ENCODE results near the gene KATNIP. TPM values are rescaled to one million over a fixed set of nuclear protein-coding genes. Genes with fewer than 3 reads are reported as not detected.
"Not testable (repeated sequence)": the region's sequence is repeated elsewhere in the genome, so short reads cannot be mapped to it uniquely, and the experiment has no call there.

KATNIP gene
- total RNA-seq, 1 donor from 2014 or later, result 17.0 TPM

DNA sequence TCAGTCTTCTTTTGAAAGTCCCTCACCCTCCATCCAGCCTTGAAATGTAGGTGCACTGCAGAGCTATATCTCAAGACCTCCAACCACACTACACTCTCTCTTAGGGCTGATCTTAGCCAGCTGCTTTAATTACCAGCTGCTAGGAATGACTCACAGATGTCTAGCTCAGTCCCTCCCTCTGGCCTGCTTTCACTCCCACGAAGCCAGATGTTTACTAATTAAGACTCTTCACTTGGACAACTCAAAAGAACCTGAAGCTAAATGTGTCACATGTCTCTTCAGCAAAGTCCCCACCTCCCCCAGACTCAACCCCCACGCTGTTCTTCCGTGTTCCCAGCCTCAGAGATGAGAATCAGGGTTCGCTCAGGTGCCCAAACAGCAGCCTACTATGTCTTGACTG is 2.8 kb upstream of the KATNIP start:
- Mint-ChIP-seq H3K36me3 (ENCODE audit: low read depth) (peaks cover 35% of the 10 kb centered on the region), H3K9me3 (no peaks in the 10 kb centered on the region), H3K4me3 (ENCODE audit: low read depth) (no peak overlapping the region), H3K27ac (peak overlapping the region; percentile 5), H3K27me3 (ENCODE audit: low read depth) (no peaks in the 10 kb centered on the region), H3K4me1 (ENCODE audit: low read depth) (peaks cover 27% of the 10 kb centered on the region)
- no peak for DNase-seq (ENCODE audit: low spot score)
- intact Hi-C loops (cut with micrococcal nuclease), result no loop called here

DNA sequence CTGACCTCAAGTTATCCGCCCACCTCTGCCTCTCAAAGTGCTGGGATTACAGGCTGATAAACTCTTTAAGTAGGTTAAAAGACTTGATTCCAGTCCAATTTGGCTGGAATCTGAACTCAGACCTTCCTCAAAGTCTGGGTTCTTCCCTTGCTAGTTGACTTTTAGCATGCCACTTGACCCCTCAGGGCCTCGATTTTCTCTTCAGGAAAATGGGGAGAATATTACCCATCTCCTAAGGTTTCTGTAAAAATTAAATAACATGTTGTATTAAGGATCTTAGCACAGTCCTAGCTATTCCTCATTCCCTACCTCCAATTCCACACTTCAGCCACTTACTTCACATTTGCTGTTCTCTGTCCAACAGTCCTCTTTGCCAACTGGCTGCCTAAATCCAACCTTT is 2.1 kb upstream of the KATNIP start:
- no peak for DNase-seq (ENCODE audit: low spot score)
- H3K27me3 Mint-ChIP-seq (ENCODE audit: low read depth), result no peaks in the 10 kb centered on the region
- no peaks in the 10 kb centered on the region for H3K9me3 Mint-ChIP-seq
- H3K4me3 Mint-ChIP-seq (ENCODE audit: low read depth), result no peak overlapping the region
- intact Hi-C loops (cut with micrococcal nuclease), result no loop called here
- peaks cover 27% of the 10 kb centered on the region for H3K4me1 Mint-ChIP-seq (ENCODE audit: low read depth)
- H3K27ac Mint-ChIP-seq, result no peak overlapping the region
- H3K36me3 Mint-ChIP-seq (ENCODE audit: low read depth), result peaks cover 31% of the 10 kb centered on the region

DNA sequence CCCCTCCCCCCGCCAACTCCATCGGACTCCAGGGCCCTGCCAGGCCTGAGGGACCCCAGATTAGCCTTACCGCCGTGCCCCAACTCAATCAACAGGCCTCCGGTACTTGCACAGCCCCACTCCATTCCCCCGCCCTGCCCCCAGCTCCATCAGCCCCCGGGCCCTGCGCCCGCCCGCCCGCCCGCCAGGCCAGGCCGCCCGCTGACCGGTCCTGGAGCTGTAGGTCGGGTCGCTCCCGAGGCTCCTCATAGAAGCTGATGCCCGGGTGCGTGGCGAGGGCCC is 539 bp upstream of the KATNIP start:
- H3K4me3 Mint-ChIP-seq (ENCODE audit: low read depth), result peak overlapping the region; percentile 97
- peak overlapping the region; percentile 91 for H3K27ac Mint-ChIP-seq
- no peaks in the 10 kb centered on the region for H3K9me3 Mint-ChIP-seq
- intact Hi-C loops (cut with micrococcal nuclease), result no loop called here
- DNase-seq (ENCODE audit: low spot score), result no peak
- H3K4me1 Mint-ChIP-seq (ENCODE audit: low read depth), result peaks cover 27% of the 10 kb centered on the region
- H3K36me3 Mint-ChIP-seq (ENCODE audit: low read depth), result peaks cover 19% of the 10 kb centered on the region
- no peaks in the 10 kb centered on the region for H3K27me3 Mint-ChIP-seq (ENCODE audit: low read depth)

DNA sequence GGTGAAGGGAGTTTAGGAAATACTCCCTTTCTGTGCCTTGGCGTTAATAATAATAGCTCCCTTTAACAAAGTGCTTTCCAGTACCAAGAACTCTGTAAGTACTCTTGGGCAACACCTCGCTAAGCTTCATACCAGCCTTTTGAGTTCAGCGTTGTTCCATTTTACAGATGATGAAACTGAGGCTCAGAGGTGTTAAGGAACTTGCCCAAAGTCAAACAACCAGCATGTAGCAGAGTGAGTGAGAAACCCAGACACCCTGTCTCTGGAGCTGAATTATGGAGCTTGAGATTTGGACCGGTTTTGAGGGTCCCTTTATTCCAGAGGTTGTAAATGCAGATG is 607 bp downstream of the KATNIP start:
- H3K27ac Mint-ChIP-seq, result peak overlapping the region; percentile 91
- H3K9me3 Mint-ChIP-seq, result no peaks in the 10 kb centered on the region
- DNase-seq (ENCODE audit: low spot score), result no peak
- H3K36me3 Mint-ChIP-seq (ENCODE audit: low read depth), result peaks cover 11% of the 10 kb centered on the region
- peak overlapping the region; percentile 97 for H3K4me3 Mint-ChIP-seq (ENCODE audit: low read depth)
- H3K27me3 Mint-ChIP-seq (ENCODE audit: low read depth), result no peaks in the 10 kb centered on the region
- peaks cover 27% of the 10 kb centered on the region for H3K4me1 Mint-ChIP-seq (ENCODE audit: low read depth)
- intact Hi-C loops (cut with micrococcal nuclease), result loop anchor here (5.0 kb wide), 1 partner anchor 348 kb away; the partner anchor contains the start of gene KDM8

DNA sequence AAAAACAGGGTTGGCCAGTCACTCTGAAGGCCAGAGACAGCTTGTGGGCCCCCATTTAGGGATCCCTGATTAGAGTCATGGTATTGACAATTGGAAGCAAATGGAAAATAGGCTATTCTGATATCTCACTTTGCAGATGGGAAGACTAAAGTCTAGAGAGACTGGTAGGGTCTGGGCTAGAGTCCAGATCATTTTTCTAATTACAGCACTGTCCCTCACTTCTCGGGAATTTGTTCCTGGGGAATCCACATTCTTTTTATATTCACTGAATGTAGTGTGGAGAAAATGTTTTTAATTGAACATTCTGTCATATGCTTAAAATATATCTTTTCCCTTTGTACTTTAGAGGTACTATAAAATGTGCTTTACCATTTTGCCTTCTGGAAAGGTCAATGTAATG is 1.1 kb downstream of the KATNIP start:
- peak overlapping the region; percentile 97 for H3K4me3 Mint-ChIP-seq (ENCODE audit: low read depth)
- no peaks in the 10 kb centered on the region for H3K9me3 Mint-ChIP-seq
- H3K27ac Mint-ChIP-seq, result no peak overlapping the region
- H3K36me3 Mint-ChIP-seq (ENCODE audit: low read depth), result peaks cover 10% of the 10 kb centered on the region
- H3K27me3 Mint-ChIP-seq (ENCODE audit: low read depth), result no peaks in the 10 kb centered on the region
- peaks cover 27% of the 10 kb centered on the region for H3K4me1 Mint-ChIP-seq (ENCODE audit: low read depth)
- intact Hi-C loops (cut with micrococcal nuclease), result loop anchor here (5.0 kb wide), 1 partner anchor 349 kb away; the partner anchor contains the start of gene KDM8
- no peak for DNase-seq (ENCODE audit: low spot score)

DNA sequence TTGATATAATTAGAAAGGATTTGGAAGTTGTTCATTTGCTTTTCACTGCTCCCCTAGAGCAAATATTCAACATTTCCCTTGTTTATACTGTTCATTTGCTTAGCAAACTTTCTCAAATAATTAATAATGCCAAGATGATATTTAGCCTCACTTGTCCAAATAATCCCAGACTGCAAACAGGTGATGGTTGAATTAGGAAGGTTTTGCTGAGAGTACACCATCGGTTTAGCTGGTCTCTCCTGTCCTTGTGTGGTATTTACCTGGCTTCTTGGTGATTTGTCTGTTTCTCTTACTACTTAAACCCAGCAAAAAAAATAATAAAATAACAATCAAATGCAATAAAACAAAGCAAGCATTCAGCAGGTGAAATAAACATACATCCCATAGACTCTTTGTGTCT is 6.5 kb downstream of the KATNIP start:
- Mint-ChIP-seq H3K27me3 (ENCODE audit: low read depth) (no peaks in the 10 kb centered on the region), H3K36me3 (ENCODE audit: low read depth) (no peaks in the 10 kb centered on the region), H3K9me3 (no peaks in the 10 kb centered on the region), H3K27ac (no peak overlapping the region), H3K4me1 (ENCODE audit: low read depth) (no peaks in the 10 kb centered on the region), H3K4me3 (ENCODE audit: low read depth) (no peak overlapping the region)
- DNase-seq (ENCODE audit: low spot score), result no peak
- intact Hi-C loops (cut with micrococcal nuclease), result no loop called here

DNA sequence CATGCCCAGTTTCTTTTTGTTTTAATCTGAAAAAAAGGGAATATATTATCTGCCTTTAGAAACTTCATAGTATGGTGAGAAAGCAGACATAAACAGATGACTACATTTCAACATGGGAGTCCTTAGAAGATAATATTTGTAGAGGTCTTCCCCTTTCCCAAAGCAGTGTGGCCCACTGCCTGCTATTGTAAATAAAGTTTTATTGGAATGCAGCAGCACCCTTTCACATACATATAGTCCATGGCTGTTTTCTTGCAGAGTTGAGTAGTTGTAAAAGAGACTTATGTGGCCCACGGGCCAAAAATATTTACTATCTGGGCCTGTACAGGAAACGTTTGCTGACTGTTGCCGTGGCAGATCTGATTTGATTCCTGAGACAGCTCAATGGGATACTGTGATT is 8.5 kb downstream of the KATNIP start:
- no peaks in the 10 kb centered on the region for H3K4me1 Mint-ChIP-seq (ENCODE audit: low read depth)
- H3K27me3 Mint-ChIP-seq (ENCODE audit: low read depth), result no peaks in the 10 kb centered on the region
- intact Hi-C loops (cut with micrococcal nuclease), result no loop called here
- H3K27ac Mint-ChIP-seq, result no peak overlapping the region
- H3K4me3 Mint-ChIP-seq (ENCODE audit: low read depth), result no peak overlapping the region
- H3K9me3 Mint-ChIP-seq, result no peaks in the 10 kb centered on the region
- no peaks in the 10 kb centered on the region for H3K36me3 Mint-ChIP-seq (ENCODE audit: low read depth)
- DNase-seq (ENCODE audit: low spot score), result no peak

DNA sequence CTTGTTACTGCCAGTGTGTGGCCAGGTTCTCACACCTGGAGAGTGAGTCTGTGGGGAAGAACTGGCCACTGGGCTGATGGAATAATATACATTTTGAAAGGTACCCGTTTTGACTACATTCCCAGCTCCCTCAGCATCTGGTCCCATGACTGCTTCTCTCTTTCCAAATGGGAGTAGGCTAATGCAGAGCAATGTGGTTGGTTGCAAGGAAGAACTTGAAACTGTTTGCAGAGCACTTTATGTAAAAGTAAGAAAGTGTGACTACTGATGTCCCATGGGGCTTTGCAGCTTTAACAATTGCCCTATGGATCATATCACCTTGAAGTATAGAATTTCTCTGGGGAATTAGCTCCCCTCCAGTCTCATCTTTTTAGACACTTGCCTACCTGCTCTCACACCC is 9.0 kb downstream of the KATNIP start:
- Mint-ChIP-seq H3K27me3 (ENCODE audit: low read depth) (no peaks in the 10 kb centered on the region), H3K9me3 (no peaks in the 10 kb centered on the region), H3K4me3 (ENCODE audit: low read depth) (no peak overlapping the region), H3K27ac (no peak overlapping the region), H3K4me1 (ENCODE audit: low read depth) (no peaks in the 10 kb centered on the region), H3K36me3 (ENCODE audit: low read depth) (no peaks in the 10 kb centered on the region)
- intact Hi-C loops (cut with micrococcal nuclease), result no loop called here
- DNase-seq (ENCODE audit: low spot score), result no peak

DNA sequence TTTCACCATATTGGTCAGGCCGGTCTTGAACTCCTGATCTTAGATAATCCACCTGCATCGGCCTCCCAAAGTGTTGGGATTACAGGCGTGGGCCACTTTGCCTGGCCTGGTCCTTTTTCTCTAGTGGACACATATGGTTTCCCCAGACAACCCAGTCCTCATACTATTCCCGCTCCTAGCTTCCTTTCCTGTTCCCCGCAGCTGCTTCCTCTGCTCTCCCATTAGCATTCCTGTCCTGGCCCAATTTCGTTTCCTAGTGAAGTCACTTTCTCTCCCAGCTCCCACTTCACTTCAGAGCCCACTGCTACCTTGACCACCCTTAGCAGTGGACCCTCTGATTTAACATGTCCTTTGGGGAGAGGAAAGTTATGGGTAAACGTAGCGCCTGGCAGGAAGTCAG is 11.3 kb downstream of the KATNIP start:
- no peak for DNase-seq (ENCODE audit: low spot score)
- Mint-ChIP-seq H3K4me3 (ENCODE audit: low read depth) (no peak overlapping the region), H3K9me3 (no peaks in the 10 kb centered on the region), H3K4me1 (ENCODE audit: low read depth) (no peaks in the 10 kb centered on the region), H3K27ac (no peak overlapping the region), H3K36me3 (ENCODE audit: low read depth) (no peaks in the 10 kb centered on the region), H3K27me3 (ENCODE audit: low read depth) (no peaks in the 10 kb centered on the region)
- intact Hi-C loops (cut with micrococcal nuclease), result no loop called here

DNA sequence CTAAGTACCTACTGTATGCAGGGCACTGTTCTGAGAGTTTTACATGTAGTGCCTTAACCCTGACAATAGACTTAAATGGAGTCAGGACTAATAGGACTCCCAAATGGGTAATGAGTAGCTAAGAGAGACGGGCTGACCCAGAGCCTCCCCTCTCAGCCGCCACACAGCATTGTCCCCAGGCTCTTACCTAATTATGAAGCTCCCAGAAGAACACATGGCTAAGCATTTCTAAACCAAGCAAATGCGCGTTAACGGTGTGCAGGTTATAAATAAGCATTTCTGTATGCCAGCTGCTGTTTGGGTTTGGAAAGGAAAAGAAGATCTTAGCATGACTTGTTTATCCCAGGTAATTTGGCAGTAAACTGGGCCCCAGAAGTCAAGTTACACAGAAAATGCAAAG is 14.3 kb downstream of the KATNIP start:
- Mint-ChIP-seq H3K36me3 (ENCODE audit: low read depth) (no peaks in the 10 kb centered on the region), H3K4me3 (ENCODE audit: low read depth) (no peak overlapping the region), H3K27me3 (ENCODE audit: low read depth) (no peaks in the 10 kb centered on the region), H3K4me1 (ENCODE audit: low read depth) (no peaks in the 10 kb centered on the region), H3K27ac (no peak overlapping the region), H3K9me3 (no peaks in the 10 kb centered on the region)
- DNase-seq (ENCODE audit: low spot score), result no peak
- intact Hi-C loops (cut with micrococcal nuclease), result no loop called here

DNA sequence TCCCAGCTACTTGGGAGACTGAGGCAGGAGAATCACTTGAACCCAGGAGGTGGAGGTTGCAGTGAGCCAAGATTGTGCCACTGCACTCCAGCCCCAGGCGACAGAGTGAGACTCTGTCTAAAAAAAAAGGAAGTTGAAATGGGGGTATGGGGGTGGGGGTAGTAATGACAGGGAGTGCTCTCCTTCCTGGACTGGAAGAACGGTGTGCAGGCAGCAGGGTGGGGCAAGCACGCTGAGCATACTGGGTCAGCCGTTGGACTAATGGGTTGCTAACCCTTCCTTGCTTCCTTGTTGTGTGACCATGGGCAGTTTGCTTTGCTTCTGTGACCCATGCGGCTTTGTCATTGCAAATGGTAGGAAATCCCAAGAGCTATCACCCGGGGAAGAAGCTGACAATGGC is 16.5 kb downstream of the KATNIP start:
- Mint-ChIP-seq H3K4me1 (ENCODE audit: low read depth) (no peaks in the 10 kb centered on the region), H3K4me3 (ENCODE audit: low read depth) (no peak overlapping the region), H3K9me3 (no peaks in the 10 kb centered on the region), H3K27me3 (ENCODE audit: low read depth) (no peaks in the 10 kb centered on the region), H3K27ac (no peak overlapping the region), H3K36me3 (ENCODE audit: low read depth) (no peaks in the 10 kb centered on the region)
- intact Hi-C loops (cut with micrococcal nuclease), result no loop called here
- DNase-seq (ENCODE audit: low spot score), result no peak

DNA sequence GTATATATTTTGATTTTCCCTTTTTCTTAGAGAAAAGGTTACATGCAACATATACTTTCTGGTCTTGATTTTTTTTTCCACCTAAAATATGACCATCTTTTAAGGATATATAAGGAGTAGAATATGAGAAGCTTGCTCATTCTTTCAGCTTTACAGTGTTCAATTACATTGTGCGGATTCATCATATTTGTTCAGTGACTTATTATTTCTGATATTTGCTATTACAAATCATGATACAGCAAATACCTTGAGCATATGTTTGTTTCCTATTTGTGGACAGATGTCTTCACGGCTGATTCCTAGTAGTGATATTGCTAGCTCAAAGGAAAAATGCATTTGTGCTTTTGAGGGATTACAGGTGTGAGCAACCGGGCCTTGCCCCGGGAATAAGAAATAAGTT is 18.1 kb downstream of the KATNIP start:
- no peak overlapping the region for H3K4me3 Mint-ChIP-seq (ENCODE audit: low read depth)
- H3K27ac Mint-ChIP-seq, result no peak overlapping the region
- no peaks in the 10 kb centered on the region for H3K27me3 Mint-ChIP-seq (ENCODE audit: low read depth)
- intact Hi-C loops (cut with micrococcal nuclease), result no loop called here
- H3K9me3 Mint-ChIP-seq, result no peaks in the 10 kb centered on the region
- no peak for DNase-seq (ENCODE audit: low spot score)
- H3K36me3 Mint-ChIP-seq (ENCODE audit: low read depth), result no peaks in the 10 kb centered on the region
- H3K4me1 Mint-ChIP-seq (ENCODE audit: low read depth), result no peaks in the 10 kb centered on the region

DNA sequence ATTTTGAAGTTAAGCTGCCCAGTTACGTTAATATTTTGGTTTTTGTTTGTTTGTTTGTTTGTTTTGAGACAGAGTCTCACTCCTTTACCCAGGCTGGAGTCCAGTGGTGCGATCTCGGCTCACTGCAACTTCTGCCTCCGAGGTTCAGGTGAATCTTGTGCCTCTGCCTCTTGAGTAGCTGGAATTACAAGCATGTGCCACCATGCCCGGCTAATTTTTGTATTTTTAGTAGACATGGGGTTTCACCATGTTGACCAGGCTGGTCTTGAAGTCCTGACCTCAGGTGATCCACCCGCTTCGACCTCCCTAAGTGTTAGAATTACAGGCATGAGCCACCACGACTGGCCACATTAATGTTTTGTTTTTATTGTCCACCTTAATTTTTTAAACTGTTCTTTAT is 21.0 kb downstream of the KATNIP start:
- H3K27ac Mint-ChIP-seq; H3K4me3 Mint-ChIP-seq (ENCODE audit: low read depth); H3K27me3 Mint-ChIP-seq (ENCODE audit: low read depth); H3K36me3 Mint-ChIP-seq (ENCODE audit: low read depth); intact Hi-C loops (cut with micrococcal nuclease); H3K9me3 Mint-ChIP-seq; H3K4me1 Mint-ChIP-seq (ENCODE audit: low read depth); DNase-seq (ENCODE audit: low spot score): not testable (repeated sequence)

DNA sequence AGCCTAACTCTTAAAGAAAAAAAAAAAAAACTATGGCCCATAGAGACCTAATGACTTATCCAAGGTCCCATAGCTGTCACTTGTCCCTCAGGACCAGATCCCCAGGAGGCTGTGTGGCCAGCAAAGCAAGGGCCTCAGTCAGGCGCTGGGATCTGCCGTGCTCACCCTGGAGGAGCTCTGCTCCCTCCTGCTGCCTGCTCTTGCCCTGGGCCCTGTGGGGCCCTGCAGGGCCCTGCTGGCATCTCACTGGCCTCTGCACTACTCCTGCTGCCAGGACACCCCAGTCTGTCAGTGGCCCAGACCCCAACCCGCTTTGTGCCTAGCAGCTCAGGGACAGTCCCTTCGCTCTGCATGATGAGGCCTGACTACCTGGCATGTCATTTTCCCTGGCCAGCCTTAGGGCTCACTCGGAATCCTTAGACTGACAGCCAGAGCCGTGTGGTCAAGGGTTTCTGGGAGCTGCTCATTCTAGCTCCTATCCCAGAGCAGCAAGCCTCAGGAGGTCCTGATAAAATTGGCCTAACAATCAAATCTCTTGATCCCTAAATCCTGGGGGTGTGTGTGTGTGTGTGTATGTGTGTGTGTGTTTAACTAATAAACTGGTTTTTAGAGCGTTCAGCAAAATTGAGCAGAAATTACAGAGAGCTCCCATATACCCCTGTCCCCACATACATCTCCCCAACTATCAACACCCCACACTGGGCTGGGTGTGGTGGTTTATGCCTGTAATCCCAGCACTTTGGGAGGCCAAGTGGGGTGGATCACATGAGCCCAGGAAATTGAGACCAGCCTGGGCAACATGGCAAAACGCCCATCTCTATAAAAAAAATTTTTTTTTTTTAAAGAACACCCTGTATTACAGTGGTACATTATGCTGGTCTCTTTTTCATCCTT is 21.7 kb downstream of the KATNIP start:
- H3K4me1 Mint-ChIP-seq (ENCODE audit: low read depth), result no peaks in the 10 kb centered on the region
- no peaks in the 10 kb centered on the region for H3K27me3 Mint-ChIP-seq (ENCODE audit: low read depth)
- H3K4me3 Mint-ChIP-seq (ENCODE audit: low read depth), result no peak overlapping the region
- intact Hi-C loops (cut with micrococcal nuclease), result no loop called here
- no peak for DNase-seq (ENCODE audit: low spot score)
- no peak overlapping the region for H3K27ac Mint-ChIP-seq
- no peaks in the 10 kb centered on the region for H3K36me3 Mint-ChIP-seq (ENCODE audit: low read depth)
- no peaks in the 10 kb centered on the region for H3K9me3 Mint-ChIP-seq

Measured in activated T-helper 2 cell treated with anti-CD3 and anti-CD28 coated beads, Interferon-gamma antibody, Interleukin-2, Interleukin-4, amounts not matched to agents 10 μg/mL and 5 μg/mL and 100 μg/mL, durations not matched to agents 14 hours and 24 hours and 36 hours (primary cell).